ENCODE measurements around the gene ETNK1.

The ETNK1 gene

GRCh38 chr12:22634883-22635282 lies 9.9 kb downstream of the ETNK1 start:
- no peak for DNase-seq (ENCODE audit: low read depth)

GRCh38 chr12:22635812-22636211 lies 10.8 kb downstream of the ETNK1 start:
- no peak for DNase-seq (ENCODE audit: low read depth)

- no peak for DNase-seq (ENCODE audit: low read depth)
These were observed 15.9 kb downstream of the ETNK1 start for GRCh38 chr12:22640851-22641250.

GRCh38 chr12:22641353-22642053 lies 16.5 kb downstream of the ETNK1 start:
- DNase-seq (ENCODE audit: low read depth) = no peak

- DNase-seq (ENCODE audit: low read depth) = no peak
These were observed 23.7 kb downstream of the ETNK1 start for GRCh38 chr12:22648668-22649067.

GRCh38 chr12:22653075-22653474 lies 28.1 kb downstream of the ETNK1 start:
- peak; percentile 37 for DNase-seq (ENCODE audit: low read depth)

- no peak for DNase-seq (ENCODE audit: low read depth)
These were observed 28.8 kb downstream of the ETNK1 start for GRCh38 chr12:22653791-22654190.

- no peak for DNase-seq (ENCODE audit: low read depth)
These were observed 31.4 kb downstream of the ETNK1 start for GRCh38 chr12:22656376-22656775.

GRCh38 chr12:22656831-22657230 lies 31.9 kb downstream of the ETNK1 start:
- DNase-seq (ENCODE audit: low read depth) = no peak

- DNase-seq (ENCODE audit: low read depth) = peak; percentile 28
These were observed 32.6 kb downstream of the ETNK1 start for GRCh38 chr12:22657538-22657937.

GRCh38 chr12:22658214-22658613 lies 33.2 kb downstream of the ETNK1 start:
- DNase-seq (ENCODE audit: low read depth) = peak; percentile 25

GRCh38 chr12:22662356-22662755 lies 37.4 kb downstream of the ETNK1 start:
- no peak for DNase-seq (ENCODE audit: low read depth)

GRCh38 chr12:22665476-22665875 lies 40.5 kb downstream of the ETNK1 start:
- no peak for DNase-seq (ENCODE audit: low read depth)

- no peak for DNase-seq (ENCODE audit: low read depth)
These were observed 42.2 kb downstream of the ETNK1 start for GRCh38 chr12:22667122-22667521.

GRCh38 chr12:22668441-22668840 lies 43.5 kb downstream of the ETNK1 start:
- no peak for DNase-seq (ENCODE audit: low read depth)

- no peak for DNase-seq (ENCODE audit: low read depth)
These were observed 45.8 kb downstream of the ETNK1 start for GRCh38 chr12:22670762-22671161.

GRCh38 chr12:22672951-22673350 lies 48.0 kb downstream of the ETNK1 start:
- DNase-seq (ENCODE audit: low read depth) = peak; percentile 70

- no peak for DNase-seq (ENCODE audit: low read depth)
These were observed 53.0 kb downstream of the ETNK1 start for GRCh38 chr12:22677781-22678574.

GRCh38 chr12:22682663-22683062 lies 57.7 kb downstream of the ETNK1 start:
- no peak for DNase-seq (ENCODE audit: low read depth)

- DNase-seq (ENCODE audit: low read depth) = no peak
These were observed 58.2 kb downstream of the ETNK1 start for GRCh38 chr12:22683131-22683530.

- peak; percentile 44 for DNase-seq (ENCODE audit: low read depth)
These were observed 59.5 kb downstream of the ETNK1 start for GRCh38 chr12:22684140-22685118.

- no peak for DNase-seq (ENCODE audit: low read depth)
These were observed 61.2 kb downstream of the ETNK1 start for GRCh38 chr12:22686193-22686592.
